KOPT-K1 (cell line): ENCODE results near the gene LIF.

Experiments
- H3K27ac ChIP-seq: fragments of 200-600 bp; sonication (generic); 2 replicates; pipeline ENCODE4 v1.5.1; 2016; ENCODE audit warnings: antibody characterized with exemption, mild to moderate bottlenecking, low read depth, low read length; ENCODE audit not compliant: poor library complexity, severe bottlenecking
- H3K36me3 ChIP-seq: fragments of 200-600 bp; sonication (generic); 2 replicates; pipeline ENCODE4 v1.5.1; 2017; ENCODE audit warnings: antibody characterized with exemption, mild to moderate bottlenecking, low read length, moderate library complexity; ENCODE audit not compliant: insufficient read depth
- H3K9me3 ChIP-seq: fragments of 200-600 bp; sonication (generic); 2 replicates; pipeline ENCODE4 v1.5.1; 2017; ENCODE audit warnings: antibody characterized with exemption, low read length, mild to moderate bottlenecking; ENCODE audit not compliant: insufficient read depth, poor library complexity, severe bottlenecking

Gene LIF

DNA sequence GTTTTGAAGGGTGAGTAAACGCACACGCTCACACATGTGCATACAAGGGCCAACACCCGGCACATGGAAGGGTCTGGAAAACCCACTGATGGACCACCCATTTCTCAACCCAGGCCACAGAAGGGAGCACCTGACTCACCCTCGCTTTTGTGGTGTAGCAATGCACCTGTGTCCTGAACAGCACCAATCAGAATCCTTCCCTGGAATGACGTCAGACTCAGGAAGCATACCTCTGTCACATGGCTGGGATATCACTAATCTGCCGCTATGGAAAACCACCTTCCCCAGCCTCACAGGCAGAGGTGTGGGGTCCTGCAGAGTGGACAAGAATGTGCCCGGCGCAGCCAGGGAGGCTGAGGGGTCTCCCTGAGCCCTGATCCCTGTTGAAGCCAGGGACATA lies 29.1 kb upstream of the LIF start:
- Histone ChIP-seq H3K27ac (peak overlapping the region; percentile 90), H3K9me3 (no peaks in the 10 kb centered on the region), H3K36me3 (peaks cover 17% of the 10 kb centered on the region)

DNA sequence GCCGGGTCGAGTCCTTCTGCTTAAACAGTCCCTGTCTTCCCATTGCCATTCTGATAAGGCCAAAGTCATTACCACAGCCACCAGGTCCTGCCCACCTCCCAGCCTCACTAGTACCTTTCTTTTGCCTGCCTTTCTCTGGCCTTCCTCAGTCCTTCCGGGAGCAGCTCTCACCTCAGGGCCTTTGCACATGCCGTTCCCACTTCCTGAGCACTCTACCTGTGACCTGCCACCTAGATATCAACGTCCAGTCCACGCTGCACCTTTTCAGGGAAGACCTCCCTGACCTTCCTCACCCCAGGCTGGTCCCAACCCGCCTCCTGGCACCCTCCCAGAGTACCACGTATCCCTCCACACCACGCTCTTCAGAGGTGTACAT lies 27.9 kb upstream of the LIF start:
- Histone ChIP-seq H3K36me3 (peaks cover 29% of the 10 kb centered on the region), H3K9me3 (no peaks in the 10 kb centered on the region), H3K27ac (peak overlapping the region; percentile 90)

DNA sequence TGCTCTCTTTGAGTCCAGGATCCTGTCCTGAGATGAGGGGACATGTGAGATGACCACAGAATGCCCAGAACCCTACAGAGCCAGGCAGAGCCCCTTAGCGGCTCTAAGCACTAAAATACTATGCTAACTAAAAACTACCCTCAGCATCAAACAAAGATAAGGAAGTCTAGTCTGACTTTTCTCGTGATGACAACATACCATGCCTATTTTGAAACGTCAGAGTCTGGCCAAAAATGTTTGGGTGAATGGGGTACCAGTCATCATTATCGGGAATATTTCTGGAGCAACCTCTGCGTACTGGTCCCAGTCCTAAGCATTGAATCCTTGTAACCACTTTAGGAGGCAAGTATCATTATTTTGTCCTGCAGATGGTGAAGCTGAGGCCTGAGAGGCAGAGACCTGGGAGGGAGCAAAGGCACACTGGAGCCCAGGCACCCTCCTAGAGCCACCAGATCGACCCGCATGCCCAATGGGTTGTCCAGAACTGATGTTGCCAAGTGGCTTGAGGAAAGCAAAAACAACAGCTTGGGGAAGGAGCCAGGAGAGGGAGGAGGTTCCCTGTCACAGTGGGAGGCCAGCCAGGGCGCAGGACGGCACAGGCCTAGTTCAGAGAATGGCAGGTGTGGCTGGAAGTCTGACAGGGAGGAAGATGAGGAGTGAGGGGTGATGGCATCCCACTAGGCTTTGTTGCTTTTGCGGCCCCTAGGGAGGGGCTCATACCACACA lies 27.3 kb upstream of the LIF start:
- H3K27ac ChIP-seq: peak overlapping the region; percentile 90

DNA sequence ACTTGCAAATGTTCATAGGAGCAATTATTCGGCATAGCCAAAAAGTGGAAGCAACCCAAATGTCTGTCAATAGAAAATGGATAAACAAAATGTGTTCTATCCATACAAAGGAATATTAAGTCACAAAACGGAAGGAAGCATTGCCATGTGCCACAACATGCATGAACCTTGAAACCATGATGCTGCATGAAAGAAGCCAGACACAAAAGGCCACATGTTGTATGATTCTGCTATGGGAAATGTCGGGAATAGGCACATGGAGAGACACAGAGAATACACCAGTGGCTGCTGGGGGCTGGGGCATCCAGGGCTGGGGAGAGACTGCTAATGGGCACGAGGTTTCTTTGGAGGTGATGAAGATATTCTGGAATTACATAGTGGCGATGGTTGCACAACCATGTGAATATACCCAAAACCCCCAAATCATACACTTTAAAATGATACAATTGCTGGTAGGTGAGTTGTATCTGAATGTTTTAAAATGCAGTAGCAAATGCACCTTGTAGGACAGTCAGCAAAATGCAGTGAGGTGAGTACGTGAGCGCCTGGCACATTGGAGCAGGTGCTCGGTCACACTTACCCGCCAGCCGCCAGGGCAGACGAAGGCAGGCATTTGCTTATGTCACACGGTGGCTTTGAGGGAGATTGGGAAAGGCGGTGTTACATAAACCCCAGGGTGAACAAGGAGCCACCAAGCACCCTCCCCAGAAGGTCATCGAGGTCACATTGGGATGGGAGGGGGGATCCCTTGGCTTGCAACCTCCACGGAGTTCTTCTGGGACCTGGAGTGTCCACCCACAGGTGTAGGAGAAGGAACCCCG lies 26.4 kb upstream of the LIF start:
- no peaks in the 10 kb centered on the region for H3K9me3 ChIP-seq
- H3K27ac ChIP-seq: peak overlapping the region; percentile 90
- peaks cover 42% of the 10 kb centered on the region for H3K36me3 ChIP-seq

More for the DNA sequence above, 27.3 kb upstream of the LIF start:
- Histone ChIP-seq H3K9me3 (no peaks in the 10 kb centered on the region), H3K36me3 (peaks cover 35% of the 10 kb centered on the region)

GRCh38 chr22:30270832-30271231 lies 24.3 kb upstream of the LIF start:
- Histone ChIP-seq H3K36me3 (peaks cover 42% of the 10 kb centered on the region), H3K27ac (peak overlapping the region; percentile 19), H3K9me3 (no peaks in the 10 kb centered on the region)

- H3K9me3 ChIP-seq: no peaks in the 10 kb centered on the region
- H3K27ac ChIP-seq: peak overlapping the region; percentile 100
- H3K36me3 ChIP-seq: peaks cover 58% of the 10 kb centered on the region
These were observed 21.8 kb upstream of the LIF start for GRCh38 chr22:30268331-30268730.

DNA sequence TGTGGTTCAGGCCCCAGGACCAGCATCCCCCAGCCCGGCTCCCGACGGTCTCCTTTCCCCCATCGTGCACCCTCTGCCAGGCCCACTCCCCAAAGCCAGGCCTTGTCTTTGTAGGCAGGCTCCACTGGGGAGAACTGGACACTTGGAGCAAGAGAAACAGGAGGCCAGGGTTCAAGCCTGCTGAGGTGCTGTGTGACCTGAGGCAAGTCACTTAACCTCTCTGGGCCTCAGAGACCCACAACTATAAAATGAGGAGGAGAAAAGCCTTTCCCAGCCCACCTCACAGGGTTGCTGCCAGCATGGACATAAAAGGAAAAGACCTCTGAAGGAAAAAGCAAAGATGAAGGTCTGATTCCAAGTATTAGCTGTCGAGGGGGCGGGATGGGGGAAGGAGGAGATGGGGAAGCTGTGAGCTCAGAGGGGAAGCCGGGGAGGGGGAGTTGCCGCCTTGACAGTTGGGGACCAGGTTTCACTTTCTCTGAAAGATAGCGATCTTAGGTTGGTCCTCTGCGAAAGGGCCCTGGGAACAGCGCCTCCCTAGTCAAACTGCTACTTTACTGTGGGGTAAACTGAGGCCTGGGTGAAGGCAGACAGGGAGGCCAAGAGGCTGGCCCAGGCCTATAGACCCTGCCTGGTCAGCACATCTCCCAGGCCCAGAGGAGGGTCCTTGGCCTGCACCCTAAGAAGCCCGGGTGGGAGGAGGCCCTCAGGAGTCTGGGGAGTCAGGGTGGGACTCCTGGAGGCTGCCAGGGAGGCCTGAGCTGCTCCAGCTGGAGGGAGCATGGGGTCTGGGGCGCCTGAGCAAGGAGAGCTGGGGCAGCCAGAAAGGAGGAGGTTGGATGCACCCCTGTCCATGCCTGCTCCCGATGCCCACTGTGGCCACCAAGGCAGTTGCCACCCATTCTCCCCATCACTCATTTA lies 21.1 kb upstream of the LIF start:
- no peaks in the 10 kb centered on the region for H3K9me3 ChIP-seq

DNA sequence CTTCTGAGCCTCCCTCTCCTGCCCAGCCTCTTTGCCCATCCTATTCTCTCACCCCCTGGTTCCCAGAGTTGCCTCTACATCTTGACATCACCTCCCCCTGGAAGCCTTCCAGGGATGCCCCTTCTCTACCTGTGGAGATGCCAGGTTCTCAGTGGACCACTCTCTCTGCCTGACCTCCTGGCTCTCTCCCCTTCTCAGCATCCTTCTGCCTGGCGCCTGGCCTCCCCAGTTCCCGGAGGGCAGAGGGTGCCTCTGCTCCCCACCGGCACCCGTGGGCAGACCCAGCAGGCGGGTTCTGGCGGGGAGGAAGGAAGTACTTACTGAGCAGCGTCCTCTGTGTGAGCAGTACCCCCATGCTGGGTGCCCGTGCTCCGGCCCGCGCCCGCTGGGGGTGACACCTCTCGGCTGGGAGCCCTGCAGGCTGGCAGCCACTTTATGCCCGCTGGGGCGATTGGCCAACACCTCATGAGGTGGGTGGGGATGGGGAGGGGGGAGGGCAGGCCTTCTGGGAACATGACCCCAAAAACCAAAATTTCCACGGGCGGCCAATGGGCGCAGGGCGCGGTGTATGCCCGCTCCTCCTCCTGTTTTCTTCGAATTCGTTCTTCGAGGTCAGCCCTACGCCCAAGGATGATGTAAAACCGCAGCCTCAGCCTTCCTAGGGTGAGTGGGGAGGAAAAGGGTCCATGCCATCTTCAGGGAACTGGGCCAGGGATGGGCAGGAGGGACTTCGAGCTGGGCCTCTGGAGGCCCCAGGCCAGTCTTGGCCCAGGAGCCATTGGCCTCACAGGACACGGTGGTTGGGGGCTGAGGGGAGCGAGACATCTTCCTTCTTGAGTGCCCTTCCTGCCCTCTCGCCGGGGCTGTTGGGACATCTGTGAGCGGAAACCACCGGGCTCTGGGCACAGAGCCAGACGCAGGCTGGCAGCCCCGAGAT lies 20.2 kb upstream of the LIF start, which contains the start of gene OSM:
Gene OSM, minus strand, starts transcription at position 407 of the 937 bp plus-strand sequence. Its CDS starts 52 bp downstream, at position 355.
- Histone ChIP-seq H3K36me3 (peaks cover 63% of the 10 kb centered on the region), H3K9me3 (no peaks in the 10 kb centered on the region), H3K27ac (peak within 1 kb of the TSS; percentile 100)

More for the DNA sequence above, 21.1 kb upstream of the LIF start:
- H3K36me3 ChIP-seq: peaks cover 55% of the 10 kb centered on the region
- peak overlapping the region; percentile 100 for H3K27ac ChIP-seq

DNA sequence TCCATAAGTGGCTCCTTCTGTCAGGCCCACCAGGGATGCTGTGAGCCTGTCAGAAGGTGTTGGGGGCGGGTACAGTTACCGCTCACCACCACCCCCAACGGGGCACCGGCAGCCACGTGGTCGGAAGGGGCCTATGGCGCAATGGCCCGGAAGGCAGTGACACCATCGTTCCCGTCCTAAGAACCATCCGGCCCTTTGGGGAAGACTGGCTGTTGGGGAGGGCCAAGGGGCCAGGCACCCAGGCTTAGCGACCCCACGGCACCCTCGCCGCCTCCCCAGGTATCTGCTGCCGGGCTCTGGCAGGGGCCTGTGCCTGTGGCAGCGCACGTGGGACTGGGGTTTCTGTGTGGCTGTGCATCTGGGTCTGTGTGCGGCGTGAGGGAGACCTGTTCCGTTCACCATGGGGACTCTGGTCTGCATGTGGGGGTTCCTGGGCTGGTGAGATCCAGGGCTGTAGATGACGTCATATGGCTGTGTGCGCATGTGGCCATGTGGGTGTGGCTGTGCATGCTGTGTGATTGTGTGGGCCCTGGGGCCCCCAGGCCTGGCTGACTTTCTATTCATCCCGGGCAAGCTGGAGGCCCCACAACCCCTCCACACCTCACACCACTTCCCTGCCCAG lies 19.4 kb upstream of the LIF start:
- H3K36me3 ChIP-seq: peaks cover 63% of the 10 kb centered on the region
- H3K9me3 ChIP-seq: no peaks in the 10 kb centered on the region
- H3K27ac ChIP-seq: peak overlapping the region; percentile 100

DNA sequence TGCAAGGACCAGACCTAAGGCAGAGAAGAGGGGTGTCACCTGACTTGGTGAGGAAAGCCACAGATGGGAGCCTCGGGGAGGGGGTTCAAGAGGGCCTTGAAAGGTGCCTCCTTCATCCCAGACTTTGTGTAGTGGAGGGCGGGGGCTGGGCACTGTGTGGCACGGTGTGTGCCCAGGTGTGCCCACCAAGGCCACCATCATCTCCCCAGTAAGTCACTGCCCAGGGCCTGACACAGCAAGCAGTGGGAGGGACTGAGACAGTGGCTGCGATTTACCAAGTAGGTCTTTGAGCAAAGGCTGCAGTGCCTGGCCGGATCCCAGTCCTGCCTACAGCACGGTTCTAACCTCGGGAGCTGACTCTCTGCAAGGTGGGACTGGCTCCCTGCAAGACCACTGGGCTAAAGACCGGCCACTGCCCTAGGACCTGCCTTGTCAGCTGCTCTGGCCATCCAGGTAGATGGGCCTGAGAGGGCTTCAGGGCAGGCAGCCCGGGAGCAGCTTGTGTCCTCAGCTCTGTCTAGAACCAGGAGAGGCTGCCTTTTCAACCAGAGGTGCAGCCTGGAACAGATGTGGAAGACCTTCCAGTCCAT lies 18.7 kb upstream of the LIF start:
- peak overlapping the region; percentile 100 for H3K27ac ChIP-seq
- H3K9me3 ChIP-seq: no peaks in the 10 kb centered on the region
- peaks cover 56% of the 10 kb centered on the region for H3K36me3 ChIP-seq

DNA sequence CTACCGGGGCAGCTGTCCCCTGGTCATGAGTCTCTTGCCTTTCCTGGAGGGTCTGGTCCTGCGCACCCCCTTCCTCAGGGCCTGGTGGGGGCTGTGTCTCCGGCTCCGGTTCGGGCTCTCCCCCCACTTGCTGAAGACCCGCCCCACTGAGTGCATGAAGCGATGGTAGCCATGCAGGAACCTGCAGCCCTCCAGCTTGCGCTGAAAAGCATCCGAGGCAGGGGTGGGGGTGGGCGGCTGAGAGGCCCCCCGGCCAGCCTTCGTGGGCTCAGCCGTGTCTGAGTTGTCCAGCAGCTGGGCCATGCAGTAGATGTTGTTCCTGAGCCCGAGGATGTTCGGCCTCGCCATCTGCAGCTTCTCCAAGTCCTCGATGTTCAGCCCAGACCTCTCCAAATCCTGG lies 17.3 kb upstream of the LIF start:
- peaks cover 43% of the 10 kb centered on the region for H3K36me3 ChIP-seq
- H3K9me3 ChIP-seq: no peaks in the 10 kb centered on the region
- peak overlapping the region; percentile 100 for H3K27ac ChIP-seq

GRCh38 chr22:30262917-30263741 lies 16.6 kb upstream of the LIF start:
- Histone ChIP-seq H3K36me3 (peaks cover 35% of the 10 kb centered on the region), H3K9me3 (no peaks in the 10 kb centered on the region), H3K27ac (peak overlapping the region; percentile 100)

GRCh38 chr22:30262112-30262511 lies 15.6 kb upstream of the LIF start:
- H3K27ac ChIP-seq: peak overlapping the region; percentile 67
- peaks cover 35% of the 10 kb centered on the region for H3K36me3 ChIP-seq
- no peaks in the 10 kb centered on the region for H3K9me3 ChIP-seq
